ENCODE data around the gene CSF2.

CSF2 gene

DNA sequence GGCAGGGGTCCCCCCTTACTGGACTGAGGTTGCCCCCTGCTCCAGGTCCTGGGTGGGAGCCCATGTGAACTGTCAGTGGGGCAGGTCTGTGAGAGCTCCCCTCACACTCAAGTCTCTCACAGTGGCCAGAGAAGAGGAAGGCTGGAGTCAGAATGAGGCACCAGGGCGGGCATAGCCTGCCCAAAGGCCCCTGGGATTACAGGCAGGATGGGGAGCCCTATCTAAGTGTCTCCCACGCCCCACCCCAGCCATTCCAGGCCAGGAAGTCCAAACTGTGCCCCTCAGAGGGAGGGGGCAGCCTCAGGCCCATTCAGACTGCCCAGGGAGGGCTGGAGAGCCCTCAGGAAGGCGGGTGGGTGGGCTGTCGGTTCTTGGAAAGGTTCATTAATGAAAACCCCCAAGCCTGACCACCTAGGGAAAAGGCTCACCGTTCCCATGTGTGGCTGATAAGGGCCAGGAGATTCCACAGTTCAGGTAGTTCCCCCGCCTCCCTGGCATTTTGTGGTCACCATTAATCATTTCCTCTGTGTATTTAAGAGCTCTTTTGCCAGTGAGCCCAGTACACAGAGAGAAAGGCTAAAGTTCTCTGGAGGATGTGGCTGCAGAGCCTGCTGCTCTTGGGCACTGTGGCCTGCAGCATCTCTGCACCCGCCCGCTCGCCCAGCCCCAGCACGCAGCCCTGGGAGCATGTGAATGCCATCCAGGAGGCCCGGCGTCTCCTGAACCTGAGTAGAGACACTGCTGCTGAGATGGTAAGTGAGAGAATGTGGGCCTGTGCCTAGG, at the start of gene CSF2:
Gene CSF2, plus strand, starts transcription at position 559 of the 783 bp plus-strand sequence. Its CDS starts 35 bp downstream, at position 594.
- FAIRE-seq (no peak), DNase-seq (ENCODE audit: insufficient read length, low spot score) (peak; percentile 59)
- no peak for TF ChIP-seq POLR2A (IDR thresholded peaks at IDR 0.05; ENCODE audit: low read depth, low read length)

DNA sequence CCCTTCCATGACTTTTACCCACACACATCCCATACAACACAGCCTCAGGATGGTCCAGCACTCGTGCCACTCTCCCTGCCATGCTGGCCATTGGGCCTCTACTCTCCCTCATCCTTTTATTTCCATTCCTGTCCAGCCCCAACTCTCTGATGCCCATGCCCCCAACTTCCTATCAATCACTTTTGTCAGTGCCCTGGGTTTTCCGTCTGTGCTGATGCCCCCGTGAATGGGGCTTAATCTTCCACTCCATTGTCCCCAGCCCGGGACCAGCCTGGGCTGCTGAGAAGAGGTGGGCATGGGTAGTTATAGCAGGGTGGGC, 49.5 kb upstream of the CSF2 start:
- no peak for TF ChIP-seq POLR2A (IDR thresholded peaks at IDR 0.05; ENCODE audit: low read depth, low read length)
- FAIRE-seq (no peak), DNase-seq (ENCODE audit: insufficient read length, low spot score) (no peak)

DNA sequence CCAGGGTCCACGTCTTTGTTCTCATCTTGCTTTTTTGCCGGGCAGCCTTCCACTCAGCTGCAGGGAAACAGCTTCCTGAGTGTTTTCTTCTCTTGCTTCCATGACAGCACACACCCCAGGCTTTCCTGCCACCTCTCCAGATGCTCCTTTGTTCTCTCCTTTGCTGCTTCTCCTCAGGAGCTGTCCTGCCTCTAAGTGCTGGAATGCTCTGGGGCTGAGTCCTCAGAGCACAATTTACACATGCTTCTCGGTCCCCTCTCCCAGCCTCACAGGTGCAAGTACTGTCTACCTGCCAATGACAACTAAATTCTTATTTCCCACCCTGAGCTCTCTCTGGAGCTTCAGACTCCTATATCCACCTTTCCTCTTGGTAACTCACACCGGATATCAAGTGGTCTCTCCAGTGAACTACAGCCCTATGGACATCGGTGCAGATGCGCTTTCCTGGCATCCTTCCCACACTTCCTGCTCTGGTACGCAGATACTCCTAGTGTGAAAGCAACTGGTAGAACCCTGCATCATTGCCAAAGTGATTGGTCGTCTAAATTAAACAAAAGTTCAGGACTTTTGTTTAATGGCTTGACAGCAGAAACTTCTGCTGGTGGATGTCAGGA, 48.7 kb upstream of the CSF2 start:
- FAIRE-seq: no peak
- DNase-seq (ENCODE audit: insufficient read length, low spot score): no peak
- no peak for TF ChIP-seq POLR2A (IDR thresholded peaks at IDR 0.05; ENCODE audit: low read depth, low read length)

DNA sequence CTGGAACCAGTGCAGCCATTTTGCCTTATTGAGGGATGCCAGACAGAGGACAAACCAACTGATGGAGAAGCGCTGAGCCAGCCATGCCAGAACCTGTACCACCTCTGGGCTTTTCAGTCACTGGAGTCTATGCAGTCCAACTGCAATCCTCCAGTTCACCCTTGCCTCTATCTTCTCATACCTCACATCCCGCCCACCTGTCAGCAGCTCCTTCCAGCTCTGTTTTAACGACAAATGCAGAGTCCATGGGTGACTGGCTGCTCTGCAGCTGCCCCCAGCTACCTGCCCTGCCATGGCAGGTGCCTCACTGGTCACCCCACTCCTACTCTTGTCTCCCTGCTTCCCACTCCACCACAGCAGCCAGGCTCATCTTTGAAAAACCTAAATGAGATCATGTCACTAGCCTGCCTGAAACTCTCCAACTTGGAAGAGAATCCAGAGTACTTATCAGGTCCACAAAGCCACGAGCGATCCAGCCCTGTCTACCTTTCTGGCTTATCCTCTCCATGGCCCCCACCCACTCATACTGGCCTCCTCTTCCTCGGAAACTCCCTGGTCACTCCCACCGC, 48.1 kb upstream of the CSF2 start:
- FAIRE-seq: no peak

DNA sequence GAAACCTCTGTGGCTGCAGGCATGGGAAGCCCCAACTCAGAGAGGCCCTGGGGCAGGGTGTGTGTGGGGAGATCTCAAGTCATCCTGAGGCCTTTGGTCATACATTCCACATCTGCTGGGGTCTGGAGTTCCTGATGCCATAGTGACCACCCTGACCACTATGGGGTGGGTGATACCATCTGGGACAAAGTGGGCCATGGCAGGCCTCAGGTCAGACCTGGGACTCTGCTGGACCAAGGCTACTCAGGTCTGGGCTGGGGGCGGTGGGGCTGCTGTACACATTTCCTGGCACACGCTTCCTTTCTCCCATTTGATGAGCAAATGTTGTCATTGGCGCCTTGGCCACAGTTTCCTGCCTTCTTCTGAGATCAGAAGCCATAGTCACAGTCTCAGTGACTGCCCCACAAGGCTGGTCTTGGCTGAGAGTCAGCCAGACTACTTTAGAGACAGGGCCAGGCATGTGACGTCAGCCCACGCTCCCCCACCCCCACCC, 47.0 kb upstream of the CSF2 start:
- FAIRE-seq (no peak), DNase-seq (ENCODE audit: insufficient read length, low spot score) (no peak)
- TF ChIP-seq POLR2A (IDR thresholded peaks at IDR 0.05; ENCODE audit: low read depth, low read length): no peak

More for the DNA sequence above, 48.1 kb upstream of the CSF2 start:
- no peak for TF ChIP-seq POLR2A (IDR thresholded peaks at IDR 0.05; ENCODE audit: low read depth, low read length)
- no peak for DNase-seq (ENCODE audit: insufficient read length, low spot score)

DNA sequence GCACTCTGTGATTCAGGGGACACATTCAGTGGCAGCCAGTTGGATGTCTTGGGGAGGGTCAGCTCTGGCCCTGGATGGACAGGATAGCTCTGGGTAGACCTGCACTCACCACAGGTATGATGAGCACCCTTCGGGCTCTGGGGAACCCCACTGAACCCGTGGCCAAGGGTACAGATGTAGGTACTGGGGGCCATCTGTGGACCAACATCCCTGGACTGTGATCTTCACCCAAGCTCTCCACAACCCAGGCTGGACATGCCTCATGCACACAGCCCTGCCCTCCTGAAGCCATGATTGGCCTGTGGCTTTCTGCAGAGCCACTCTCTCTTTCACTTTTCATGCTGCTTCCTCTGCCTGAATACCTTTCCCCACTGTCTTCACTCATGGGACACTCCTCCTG, 46.6 kb upstream of the CSF2 start:
- DNase-seq (ENCODE audit: insufficient read length, low spot score) (no peak), FAIRE-seq (no peak)
- no peak for TF ChIP-seq POLR2A (IDR thresholded peaks at IDR 0.05; ENCODE audit: low read depth, low read length)

DNA sequence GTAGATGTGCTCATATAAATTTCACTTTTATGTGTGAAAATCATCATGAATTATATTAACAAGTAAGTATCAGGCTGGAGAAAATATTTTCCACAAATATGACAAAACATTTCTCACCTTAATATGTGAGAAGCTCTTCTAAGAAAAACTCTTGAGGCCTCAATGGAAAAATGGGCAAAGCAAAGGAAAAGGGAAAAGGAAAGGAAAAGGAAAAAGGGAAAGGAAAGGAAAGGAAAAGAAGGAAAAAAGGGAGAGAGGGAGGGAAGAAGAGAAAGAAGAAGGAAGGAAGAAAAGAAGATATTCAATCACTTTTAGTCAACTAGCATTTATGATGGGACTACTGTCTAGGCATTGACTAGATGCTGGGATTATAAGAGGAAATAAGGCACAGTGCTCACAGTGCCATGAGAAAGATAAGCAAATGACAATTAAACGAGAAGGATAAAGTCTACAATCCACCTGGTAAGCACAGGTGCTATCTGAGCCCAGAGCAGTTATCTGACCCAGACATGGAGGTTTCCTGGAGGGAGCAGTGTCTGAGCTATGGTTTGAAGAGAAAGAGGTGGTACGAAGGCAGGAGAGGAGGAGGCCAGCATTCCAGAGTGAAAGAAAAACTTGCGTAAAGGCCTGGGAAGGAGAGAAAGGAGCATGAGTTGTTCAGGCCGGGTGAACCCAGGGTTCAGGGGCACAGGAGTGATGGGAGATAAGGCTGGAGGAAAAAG, 43.8 kb upstream of the CSF2 start:
- FAIRE-seq (no peak), DNase-seq (ENCODE audit: insufficient read length, low spot score) (no peak)
- no peak for TF ChIP-seq POLR2A (IDR thresholded peaks at IDR 0.05; ENCODE audit: low read depth, low read length)

DNA sequence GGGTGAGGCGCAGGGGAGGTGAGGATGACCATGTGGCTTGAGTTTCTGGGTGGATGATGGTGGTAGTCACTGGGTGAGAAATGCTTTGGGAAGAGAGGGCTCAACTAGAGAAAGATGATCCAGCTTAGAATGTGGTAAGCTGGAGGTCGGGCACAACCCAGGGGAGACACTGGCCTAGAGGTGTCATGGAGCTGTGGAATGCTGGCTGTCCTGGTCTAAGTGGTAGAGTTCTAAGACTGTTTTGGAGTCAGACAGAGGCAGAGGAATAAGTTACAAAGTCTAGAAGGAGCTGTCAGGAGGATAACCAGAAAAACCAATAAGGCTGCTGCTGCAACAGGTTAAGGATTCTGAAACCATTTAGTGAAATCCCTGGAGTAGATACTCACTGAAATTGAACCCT, 43.0 kb upstream of the CSF2 start:
- no peak for FAIRE-seq
- no peak for DNase-seq (ENCODE audit: insufficient read length, low spot score)
- no peak for TF ChIP-seq POLR2A (IDR thresholded peaks at IDR 0.05; ENCODE audit: low read depth, low read length)

DNA sequence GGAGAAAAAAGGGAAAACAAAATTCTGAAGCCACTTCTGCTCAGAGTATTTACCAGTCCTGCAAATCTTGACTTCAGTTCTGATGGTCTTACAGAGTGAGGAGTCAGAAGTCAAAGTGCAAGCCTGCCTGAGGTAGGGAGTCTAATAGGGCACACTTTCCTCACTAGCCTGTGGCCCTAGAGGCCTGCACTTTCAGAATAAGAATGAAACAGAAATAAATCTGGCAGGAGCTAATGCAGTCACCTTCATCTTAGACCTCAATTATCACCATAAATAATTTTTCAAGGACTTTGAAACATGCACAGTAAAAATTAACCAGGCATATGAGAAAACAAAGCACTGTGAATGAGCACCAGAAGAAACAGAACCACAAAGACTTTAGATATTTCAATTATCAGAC, 41.4 kb upstream of the CSF2 start:
- DNase-seq (ENCODE audit: insufficient read length, low spot score): no peak
- TF ChIP-seq POLR2A (IDR thresholded peaks at IDR 0.05; ENCODE audit: low read depth, low read length): no peak
- no peak for FAIRE-seq

DNA sequence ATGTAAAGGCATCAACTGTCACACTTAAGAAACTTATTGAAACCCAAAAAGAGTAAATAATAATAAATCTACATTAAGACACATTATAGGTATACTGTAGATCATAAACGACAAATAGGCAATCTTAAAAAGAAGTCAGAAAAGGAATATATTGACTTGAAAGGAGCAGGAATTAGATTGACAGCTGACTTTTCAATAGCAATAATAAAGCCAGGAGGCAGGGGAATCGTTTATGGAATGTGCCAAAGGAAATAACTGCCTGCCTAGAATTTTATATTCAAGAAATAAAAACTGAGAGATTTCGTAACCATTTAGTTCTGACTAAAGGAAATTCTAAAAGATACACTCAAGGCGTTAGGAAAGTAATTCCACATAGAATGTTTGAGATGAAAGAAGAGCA, 40.5 kb upstream of the CSF2 start:
- DNase-seq (ENCODE audit: insufficient read length, low spot score) (no peak), FAIRE-seq (no peak)
- TF ChIP-seq POLR2A (IDR thresholded peaks at IDR 0.05; ENCODE audit: low read depth, low read length): no peak

DNA sequence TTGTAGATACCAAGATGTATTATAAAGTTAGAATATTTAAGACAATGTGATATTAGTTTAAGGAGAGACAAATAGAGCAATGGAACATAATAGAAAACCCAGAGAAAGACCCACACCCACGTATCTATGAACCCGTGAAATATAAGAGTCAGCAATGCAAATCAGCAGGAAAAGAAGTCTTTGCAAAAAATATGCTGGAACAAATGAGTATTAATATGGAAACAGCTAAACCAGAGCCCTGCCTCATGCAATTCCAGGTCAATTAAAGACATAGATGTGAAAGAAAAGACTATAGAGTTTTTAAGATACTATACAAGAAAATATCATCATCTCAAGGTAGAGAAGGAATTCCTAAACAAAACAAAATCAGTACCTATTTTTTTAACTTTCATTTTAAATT, 36.2 kb upstream of the CSF2 start:
- FAIRE-seq: no peak
- no peak for DNase-seq (ENCODE audit: insufficient read length, low spot score)
- no peak for TF ChIP-seq POLR2A (IDR thresholded peaks at IDR 0.05; ENCODE audit: low read depth, low read length)

DNA sequence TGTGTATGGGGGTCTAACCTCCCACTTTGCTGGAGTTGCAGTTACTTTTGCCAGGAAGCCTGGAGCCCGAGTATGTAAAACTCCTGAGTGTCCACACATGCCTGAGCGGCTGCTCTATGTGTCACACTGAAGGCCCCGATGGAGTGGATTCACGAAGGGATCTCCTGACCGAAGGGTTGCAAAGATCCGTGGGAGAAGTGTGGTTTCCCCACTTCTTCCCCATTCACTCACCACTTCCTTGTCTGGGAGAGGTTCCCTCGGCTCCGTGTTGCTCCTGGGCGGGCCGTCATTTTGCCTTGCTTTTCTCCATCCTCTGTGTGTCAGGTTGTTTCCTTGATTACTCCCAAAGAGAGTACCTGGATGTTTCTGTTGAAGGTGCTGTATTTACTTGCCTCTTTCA, 29.4 kb upstream of the CSF2 start:
- no peak for DNase-seq (ENCODE audit: insufficient read length, low spot score)
- no peak for TF ChIP-seq POLR2A (IDR thresholded peaks at IDR 0.05; ENCODE audit: low read depth, low read length)
- FAIRE-seq: no peak

DNA sequence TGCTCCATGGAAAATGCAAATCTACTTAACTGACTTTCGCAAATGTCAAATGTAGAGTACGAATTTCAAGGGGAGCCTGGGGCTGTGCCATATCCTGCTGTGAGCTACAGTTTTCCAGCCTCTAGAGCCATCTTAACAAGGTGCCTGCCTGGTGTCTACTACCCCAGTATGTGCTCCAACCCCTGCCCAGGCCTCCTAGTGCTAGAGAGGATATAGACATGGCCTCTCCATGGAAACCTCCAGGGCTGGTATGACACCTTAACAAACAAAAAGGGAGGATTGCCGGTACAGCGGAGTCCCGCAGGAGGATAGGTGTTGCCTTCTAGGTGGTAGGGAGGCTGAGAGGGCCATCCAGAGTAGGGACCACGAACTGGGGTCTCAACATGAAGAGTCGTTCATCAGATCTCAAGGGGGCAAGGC, 26.7 kb upstream of the CSF2 start:
- TF ChIP-seq POLR2A (IDR thresholded peaks at IDR 0.05; ENCODE audit: low read depth, low read length): no peak
- DNase-seq (ENCODE audit: insufficient read length, low spot score): no peak
- FAIRE-seq: no peak

DNA sequence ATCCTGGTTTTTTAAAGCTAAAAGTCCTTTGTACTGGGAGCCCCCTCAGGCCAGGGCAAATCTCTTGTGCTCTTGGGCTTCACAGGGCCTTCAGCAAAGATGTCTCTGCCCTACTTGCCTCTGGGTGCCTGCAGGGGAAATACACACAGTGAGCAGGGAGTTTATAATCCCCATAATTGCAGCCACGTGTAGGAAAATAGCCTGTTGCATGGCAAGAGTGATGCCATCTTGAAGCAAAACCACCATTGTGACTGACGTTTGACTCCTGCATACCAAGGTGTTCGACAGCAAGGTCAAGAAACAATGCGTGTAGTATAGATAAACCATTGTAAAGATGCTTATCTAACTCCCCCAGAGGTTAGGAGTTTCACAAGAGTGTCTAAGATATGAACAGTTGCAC, 24.5 kb upstream of the CSF2 start:
- FAIRE-seq: no peak
- no peak for DNase-seq (ENCODE audit: insufficient read length, low spot score)
- no peak for TF ChIP-seq POLR2A (IDR thresholded peaks at IDR 0.05; ENCODE audit: low read depth, low read length)
